Stimulated activated effector memory CD8-positive, alpha-beta T cell treated with anti-CD3 and anti-CD28 coated beads, Interleukin-12 subunit alpha, Interleukin-12 subunit beta, amount 100 ng/mL, for 72 hours (primary cell): ENCODE results near the gene LGR6.
"Not testable (repeated sequence)": the region's sequence is repeated elsewhere in the genome, so short reads cannot be mapped to it uniquely, and the experiment has no call there.

Experiments used
- ATAC-seq: fragments of 150-1000 bp; cut with Tn5 transposase; 2 replicates; pipeline ENCODE4 v1.10.0; 2021
- DNase-seq, 2 donors: peaks; one replicate each; pipeline ENCODE4 v3.0.0; 2021 to 2022; ENCODE audit warnings: low spot score in 2 of 2
- H3K27ac Mint-ChIP-seq: one replicate; pipeline ENCODE4 v1.8.0; 2022; ENCODE audit warnings: mild to moderate bottlenecking, mixed read lengths
- H3K36me3 Mint-ChIP-seq: one replicate; pipeline ENCODE4 v1.8.0; 2022; ENCODE audit warnings: mild to moderate bottlenecking, mixed read lengths
- H3K4me1 Mint-ChIP-seq: one replicate; pipeline ENCODE4 v1.8.0; 2022; ENCODE audit warnings: mixed read lengths
- H3K4me3 Mint-ChIP-seq: one replicate; pipeline ENCODE4 v1.8.0; 2022; ENCODE audit warnings: mild to moderate bottlenecking, mixed read lengths
- H3K9me3 Mint-ChIP-seq: one replicate; pipeline ENCODE4 v1.8.0; 2022; ENCODE audit warnings: mixed read lengths

The LGR6 gene

DNA sequence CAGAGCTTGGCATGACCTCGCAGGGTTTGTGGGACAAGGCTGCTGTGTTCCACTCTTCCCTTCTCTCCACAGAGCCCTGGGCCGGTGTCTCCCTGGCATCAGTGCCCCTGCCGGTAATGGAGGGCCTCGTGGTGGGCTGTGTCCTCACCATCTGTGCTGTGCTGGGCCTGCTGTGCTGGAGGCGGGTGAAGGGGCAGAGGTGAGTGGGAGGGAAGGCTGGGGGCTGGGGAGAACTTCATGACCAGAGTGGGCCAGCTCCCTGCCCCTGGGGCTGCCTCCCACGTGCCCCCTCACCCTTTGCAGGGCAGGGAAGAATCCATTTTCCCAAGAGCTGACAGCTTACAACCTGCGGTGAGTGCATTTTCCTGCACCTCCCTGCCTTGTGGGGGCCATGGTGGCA is 12.0 kb upstream of the LGR6 start:
- Mint-ChIP-seq H3K4me1 (peaks cover 26% of the 10 kb centered on the region), H3K4me3 (no peak overlapping the region), H3K9me3 (no peaks in the 10 kb centered on the region), H3K27ac (no peak overlapping the region), H3K36me3 (no peaks in the 10 kb centered on the region)
- no peak for DNase-seq
- ATAC-seq = no peak

DNA sequence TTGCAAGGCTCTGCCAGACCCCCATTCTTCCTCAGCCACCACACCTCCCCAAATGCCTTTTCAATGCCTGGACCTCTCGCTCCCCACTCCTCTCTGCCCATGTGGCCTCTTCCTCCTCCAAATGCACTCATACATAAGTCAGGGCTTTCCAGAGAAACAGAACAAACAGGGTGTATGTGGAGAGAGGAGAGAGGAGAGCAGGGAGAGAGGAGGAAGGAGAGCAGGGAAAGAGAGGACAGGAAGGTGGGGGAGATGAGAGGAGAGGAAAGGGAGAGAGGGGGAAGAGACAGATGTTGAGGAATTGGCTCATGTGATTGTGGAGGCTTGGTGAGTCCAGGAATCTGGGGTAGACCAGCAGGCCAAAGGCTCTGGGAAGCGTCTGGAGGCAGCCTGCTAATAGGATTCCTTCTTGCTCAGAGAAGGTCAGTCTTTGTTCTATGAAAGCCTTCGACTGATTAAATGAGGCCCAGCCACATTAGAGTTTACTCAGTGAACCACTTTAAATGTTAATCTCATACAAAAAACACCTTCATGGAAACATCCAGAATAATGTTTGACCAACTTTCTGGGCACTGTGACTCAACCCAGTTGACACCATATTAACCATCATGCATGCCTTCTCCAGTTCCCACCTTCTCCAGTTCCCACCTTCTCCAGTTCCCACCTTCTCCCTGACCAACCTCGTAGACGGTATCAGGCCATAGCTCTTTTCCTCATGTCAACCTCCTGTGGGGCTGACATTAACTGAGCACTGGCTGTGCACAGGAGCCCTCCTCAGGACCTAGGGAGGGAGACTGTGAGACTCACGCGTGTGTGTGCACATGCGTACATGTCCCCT is 11.3 kb upstream of the LGR6 start:
- Mint-ChIP-seq H3K27ac (no peak overlapping the region), H3K4me3 (no peak overlapping the region), H3K4me1 (peaks cover 26% of the 10 kb centered on the region), H3K9me3 (no peaks in the 10 kb centered on the region), H3K36me3 (no peaks in the 10 kb centered on the region)
- ATAC-seq (no peak), DNase-seq (no peak)

DNA sequence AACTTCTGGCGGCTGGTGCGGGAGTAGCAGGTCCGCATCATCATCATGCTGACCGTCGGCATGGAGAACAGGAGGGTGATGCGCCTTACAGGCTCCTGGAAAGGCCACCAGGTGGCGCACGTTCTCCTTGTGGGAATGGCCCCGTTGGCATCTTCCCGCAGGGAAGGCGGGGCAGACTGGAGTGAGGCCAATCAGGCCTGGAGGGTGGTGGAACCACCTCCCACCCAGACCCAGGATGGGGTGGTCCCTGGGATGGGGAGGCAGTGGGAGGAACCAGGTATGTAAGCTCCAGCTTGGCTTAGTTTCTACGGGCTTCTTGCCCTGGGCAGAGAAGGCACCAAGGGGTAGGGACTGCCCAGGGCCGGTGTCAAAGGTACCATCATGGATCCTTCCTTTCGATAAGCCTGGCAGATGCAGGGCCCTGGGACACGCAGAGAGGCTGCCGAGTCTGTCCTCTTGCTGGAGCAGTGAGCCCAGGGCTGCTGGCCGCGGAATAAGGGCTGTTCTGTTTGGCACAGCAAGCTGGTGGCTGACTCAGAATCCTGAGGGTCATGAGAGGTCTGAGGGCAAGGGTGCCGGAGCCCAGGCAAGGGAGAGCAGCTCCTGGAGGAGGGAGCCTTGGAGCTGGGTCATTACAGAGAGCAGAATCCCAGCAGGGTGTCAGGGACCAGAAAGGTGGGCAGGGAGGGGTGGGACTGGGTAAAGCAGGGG is 8.7 kb upstream of the LGR6 start:
- Mint-ChIP-seq H3K27ac (no peak overlapping the region), H3K4me1 (peaks cover 26% of the 10 kb centered on the region), H3K36me3 (no peaks in the 10 kb centered on the region), H3K4me3 (peak overlapping the region; percentile 33), H3K9me3 (no peaks in the 10 kb centered on the region)
- peak; percentile 74 for ATAC-seq
- peak; percentile 60 to 86 for DNase-seq

DNA sequence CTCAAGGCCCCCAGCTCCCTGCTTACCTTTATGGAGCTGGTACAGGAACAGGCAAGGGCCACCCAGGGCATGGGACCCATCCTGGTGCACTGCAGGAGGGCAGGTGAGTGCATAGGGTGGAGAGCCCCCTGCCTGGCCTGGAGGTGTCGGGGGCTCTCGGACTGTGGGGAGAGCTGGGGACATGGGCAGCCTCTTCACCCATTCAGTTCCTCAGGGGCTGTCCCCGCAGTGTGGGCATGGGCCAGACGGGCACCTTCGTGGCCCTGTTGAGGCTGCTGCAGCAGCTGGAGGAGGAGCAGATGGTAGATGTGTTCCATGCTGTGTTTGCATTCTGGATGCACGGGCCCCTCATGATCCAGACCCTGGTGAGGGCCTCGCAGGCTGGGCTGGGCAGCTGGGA is 7.3 kb upstream of the LGR6 start:
- Mint-ChIP-seq H3K4me1 (peaks cover 26% of the 10 kb centered on the region), H3K27ac (no peak overlapping the region), H3K9me3 (no peaks in the 10 kb centered on the region), H3K36me3 (no peaks in the 10 kb centered on the region), H3K4me3 (no peak overlapping the region)
- ATAC-seq (no peak), DNase-seq (no peak)

DNA sequence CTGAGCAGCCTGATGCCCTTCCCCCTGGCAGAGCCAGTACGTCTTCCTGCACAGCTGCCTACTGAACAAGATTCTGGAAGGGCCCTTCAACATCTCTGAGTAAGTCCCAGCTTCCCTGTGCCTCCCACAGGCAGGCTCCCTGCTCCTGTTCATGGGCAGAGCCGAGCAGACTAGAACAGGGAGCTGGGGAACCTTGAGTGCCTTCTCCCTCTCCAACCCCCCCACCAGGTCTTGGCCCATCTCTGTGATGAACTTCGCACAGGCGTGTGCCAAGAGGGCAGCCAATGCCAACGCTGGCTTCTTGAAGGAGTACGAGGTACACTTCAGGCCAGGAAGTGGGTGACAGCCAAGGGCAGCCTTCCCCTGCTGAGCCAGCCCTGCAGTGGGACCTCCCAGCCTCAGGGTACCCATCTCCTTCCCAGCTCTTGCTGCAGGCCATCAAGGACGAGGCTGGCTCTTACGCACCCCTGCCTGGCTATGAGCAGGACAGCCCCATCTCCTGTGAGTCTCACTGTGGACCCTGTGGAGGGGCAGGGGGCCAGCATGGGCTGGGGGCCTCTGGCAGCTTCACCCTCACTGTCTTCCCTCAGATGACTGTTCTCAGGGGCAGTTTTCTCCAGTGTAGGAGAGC is 6.4 kb upstream of the LGR6 start:
- no peak for ATAC-seq
- Mint-ChIP-seq H3K36me3 (no peaks in the 10 kb centered on the region), H3K9me3 (no peaks in the 10 kb centered on the region), H3K4me1 (peaks cover 26% of the 10 kb centered on the region), H3K27ac (peak overlapping the region; percentile 85), H3K4me3 (no peak overlapping the region)
- no peak for DNase-seq

DNA sequence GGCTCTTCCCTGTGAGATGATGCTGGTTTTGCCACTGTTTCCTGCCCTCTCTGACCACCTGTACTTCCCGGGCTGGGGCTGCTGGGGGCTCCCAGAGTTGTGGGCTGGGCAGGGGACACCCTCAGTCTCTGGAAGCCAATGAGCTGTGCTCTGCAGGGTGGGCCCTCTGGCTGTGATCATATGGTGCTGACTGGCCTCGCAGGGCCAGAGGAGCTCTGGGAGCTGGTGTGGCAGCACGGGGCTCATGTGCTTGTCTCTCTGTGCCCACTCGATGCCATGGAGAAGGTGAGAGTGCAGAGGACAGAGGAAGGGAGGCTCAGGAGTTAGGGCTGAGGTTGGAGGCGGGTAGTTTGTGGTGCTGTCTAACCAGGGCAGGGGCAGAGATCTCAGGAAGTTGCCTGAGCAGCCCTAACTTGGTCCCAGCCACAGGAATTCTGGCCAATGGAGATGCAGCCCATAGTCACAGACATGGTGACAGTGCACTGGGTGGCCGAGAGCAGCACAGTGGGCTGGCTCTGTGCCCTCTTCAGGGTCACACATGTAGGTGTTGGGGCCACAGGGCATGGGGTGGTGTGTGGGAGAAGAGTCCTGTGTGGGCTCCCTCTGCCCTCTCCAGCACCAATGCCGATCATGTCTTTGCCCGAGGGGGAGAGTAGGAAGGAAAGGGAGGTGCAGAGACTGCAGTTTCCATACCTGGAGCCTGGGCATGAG is 5.7 kb upstream of the LGR6 start:
- no peaks in the 10 kb centered on the region for H3K9me3 Mint-ChIP-seq
- H3K4me1 Mint-ChIP-seq = peaks cover 26% of the 10 kb centered on the region
- DNase-seq = no peak
- H3K4me3 Mint-ChIP-seq = no peak overlapping the region
- H3K36me3 Mint-ChIP-seq = no peaks in the 10 kb centered on the region
- H3K27ac Mint-ChIP-seq = peak overlapping the region; percentile 85
- no peak for ATAC-seq

DNA sequence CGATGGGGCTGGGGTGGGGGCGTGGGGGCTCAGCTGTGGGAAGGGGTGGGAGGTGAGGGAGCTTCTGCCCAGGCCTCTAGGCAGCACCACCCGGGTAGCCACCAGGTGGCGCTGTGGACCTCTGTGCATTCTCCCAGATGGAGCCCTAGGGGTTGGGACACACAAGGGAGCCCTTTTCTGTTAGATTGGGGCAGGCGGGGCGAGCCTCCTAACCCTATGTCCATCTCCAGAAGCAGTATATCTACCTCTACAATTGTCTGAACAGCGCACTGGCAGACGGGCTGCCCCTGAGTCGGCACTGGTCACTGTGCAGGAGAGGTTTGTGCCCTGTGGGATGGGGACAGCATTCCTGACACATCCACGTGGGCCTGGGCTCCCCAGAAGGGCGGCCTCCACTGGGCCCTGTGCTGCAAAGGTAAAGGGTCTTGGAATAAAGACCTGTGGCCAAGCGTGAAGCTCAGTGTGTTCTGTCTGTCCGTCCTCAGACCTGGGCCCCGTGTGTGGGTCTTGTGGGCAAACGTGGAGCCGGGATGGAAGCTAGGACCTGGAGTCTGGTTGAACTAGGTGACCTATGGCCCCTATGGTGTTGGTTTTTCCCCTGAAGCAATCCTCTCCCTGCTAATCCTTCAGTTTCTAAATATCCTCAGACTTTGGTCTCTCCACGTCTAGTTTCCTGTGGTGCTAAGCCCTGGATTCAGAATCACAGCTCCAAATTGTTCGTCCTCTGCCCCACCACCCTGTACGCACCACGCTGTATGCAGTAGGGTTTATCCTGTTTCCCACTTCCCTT is 4.4 kb upstream of the LGR6 start:
- ATAC-seq = peak; percentile 72
- no peak overlapping the region for H3K4me3 Mint-ChIP-seq
- no peaks in the 10 kb centered on the region for H3K36me3 Mint-ChIP-seq
- peak; percentile 83 to 90 for DNase-seq
- H3K27ac Mint-ChIP-seq = no peak overlapping the region
- no peaks in the 10 kb centered on the region for H3K9me3 Mint-ChIP-seq
- peaks cover 24% of the 10 kb centered on the region for H3K4me1 Mint-ChIP-seq

DNA sequence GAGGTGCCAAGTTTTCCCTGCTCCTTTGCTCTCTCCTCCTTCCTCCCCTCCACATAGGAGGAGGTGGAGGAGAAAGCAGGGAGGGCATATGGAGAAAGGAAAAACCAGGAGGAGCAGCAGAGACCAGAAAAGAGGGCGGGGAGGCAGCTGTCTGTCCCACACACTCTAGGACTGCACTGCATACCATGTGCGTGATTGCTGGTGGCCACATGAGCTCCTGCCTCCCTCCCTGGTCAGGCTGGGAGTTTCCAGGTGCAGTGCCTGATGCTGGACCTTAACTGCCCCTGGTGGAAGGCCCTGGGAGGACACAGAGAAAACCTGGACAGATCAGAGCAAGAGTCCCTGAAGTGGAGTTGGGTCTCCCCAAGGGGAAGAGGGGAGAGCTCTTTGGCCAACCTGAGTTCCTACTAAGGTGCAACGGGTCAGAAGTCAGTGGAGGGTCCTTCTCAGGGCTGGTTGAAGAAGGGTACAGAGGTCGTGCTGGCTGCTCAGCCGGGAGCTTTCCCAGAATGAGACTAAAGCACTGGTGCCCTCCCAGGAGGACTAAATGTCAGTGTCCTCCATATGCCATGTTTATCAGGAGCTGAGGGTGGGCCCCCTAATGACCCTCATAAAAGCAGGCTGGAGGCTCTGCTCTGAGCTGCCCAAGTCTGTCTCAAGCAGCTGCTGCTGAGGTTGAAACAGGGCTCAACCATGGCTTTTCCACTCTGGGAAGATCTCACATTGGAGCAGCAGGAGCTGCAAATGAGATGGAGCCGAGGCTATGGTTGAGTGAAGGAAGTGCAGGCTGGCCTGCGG is 3.5 kb upstream of the LGR6 start:
- DNase-seq (no peak), ATAC-seq (no peak)
- Mint-ChIP-seq H3K9me3 (no peaks in the 10 kb centered on the region), H3K4me1 (peaks cover 20% of the 10 kb centered on the region), H3K27ac (no peak overlapping the region), H3K4me3 (no peak overlapping the region), H3K36me3 (no peaks in the 10 kb centered on the region)

DNA sequence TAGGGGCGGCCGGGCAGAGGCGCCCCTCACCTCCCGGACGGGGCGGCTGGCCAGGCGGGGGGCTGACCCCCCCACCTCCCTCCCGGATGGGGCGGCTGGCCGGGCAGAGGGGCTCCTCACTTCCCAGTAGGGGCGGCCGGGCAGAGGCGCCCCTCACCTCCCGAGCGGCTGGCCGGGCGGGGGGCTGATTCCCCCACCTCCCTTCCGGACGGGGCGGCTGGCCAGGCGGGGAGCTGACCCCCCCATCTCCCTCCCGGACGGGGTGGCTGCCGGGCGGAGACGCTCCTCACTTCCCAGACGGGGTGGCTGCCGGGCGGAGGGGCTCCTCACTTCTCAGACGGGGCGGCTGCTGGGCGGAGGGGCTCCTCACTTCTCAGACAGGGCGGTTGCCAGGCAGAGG is 2.2 kb upstream of the LGR6 start:
- H3K4me3 Mint-ChIP-seq, H3K27ac Mint-ChIP-seq, H3K9me3 Mint-ChIP-seq, DNase-seq, ATAC-seq, H3K36me3 Mint-ChIP-seq: not testable (repeated sequence)
- H3K4me1 Mint-ChIP-seq = peaks cover 20% of the 10 kb centered on the region

DNA sequence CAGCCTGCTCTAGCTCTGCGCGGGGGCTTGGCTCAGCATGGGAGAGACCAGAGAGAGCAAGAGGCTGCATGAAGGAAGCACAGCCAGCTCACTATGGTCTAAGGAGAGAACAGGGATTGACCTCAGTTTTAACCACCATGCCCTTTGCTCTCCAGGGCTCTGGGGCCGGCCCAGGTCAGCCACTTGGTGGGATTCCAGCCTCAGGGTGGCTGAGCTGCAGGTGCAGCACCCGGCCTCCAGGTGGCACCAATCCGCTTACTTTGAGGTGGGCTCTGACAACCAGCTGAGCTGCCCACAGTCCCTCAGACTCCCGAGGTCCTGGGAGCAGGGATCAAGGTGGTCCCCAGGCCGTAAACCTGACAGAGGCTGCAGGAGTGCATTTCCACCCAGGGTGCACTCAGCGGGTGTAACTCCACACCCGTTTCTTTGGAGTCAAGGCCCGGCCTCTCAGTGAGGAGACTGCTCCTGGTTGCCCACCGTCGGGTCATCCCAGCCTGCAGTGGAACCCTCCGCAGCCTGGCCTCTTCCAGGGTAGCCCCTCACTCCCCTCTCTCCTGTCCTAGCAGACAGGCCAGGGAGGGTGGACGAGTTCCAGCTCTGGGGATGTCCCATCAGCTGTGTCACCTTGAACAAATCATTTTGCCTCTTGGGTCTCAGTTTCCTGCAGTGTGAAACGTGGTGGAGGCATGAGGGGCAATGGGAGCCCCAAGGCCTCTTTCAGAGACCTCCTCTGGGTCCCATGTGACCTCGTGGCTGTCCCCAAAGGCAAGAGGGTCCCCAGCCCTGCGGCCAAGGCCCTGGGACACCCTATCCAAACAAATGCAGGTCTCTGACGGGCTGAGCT is 607 bp upstream of the LGR6 start:
- H3K27ac Mint-ChIP-seq = no peak overlapping the region
- peak overlapping the region; percentile 61 for H3K4me3 Mint-ChIP-seq
- no peaks in the 10 kb centered on the region for H3K9me3 Mint-ChIP-seq
- ATAC-seq = peak; percentile 51
- H3K4me1 Mint-ChIP-seq = peaks cover 29% of the 10 kb centered on the region
- DNase-seq = peak; percentile 61 to 84
- no peaks in the 10 kb centered on the region for H3K36me3 Mint-ChIP-seq

DNA sequence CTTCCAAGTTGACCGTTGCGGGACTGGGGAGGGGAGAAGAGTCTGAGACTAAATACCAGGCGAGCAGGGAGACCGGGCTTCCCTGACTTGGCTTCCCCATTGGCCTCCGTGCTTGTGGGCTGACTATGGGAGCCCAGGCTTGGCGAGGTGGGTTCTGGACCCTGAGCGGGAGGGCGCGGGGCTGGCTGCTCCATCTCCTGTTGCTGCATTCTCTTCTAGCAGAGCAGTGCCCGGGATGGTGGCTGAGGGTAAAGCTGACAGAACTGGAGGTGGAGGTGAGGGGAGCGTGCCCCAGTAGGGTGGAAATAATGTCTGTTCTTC is 689 bp downstream of the LGR6 start:
- Mint-ChIP-seq H3K27ac (peak overlapping the region; percentile 48), H3K36me3 (no peaks in the 10 kb centered on the region), H3K4me3 (peak overlapping the region; percentile 61), H3K9me3 (no peaks in the 10 kb centered on the region), H3K4me1 (peaks cover 39% of the 10 kb centered on the region)
- no peak for ATAC-seq
- DNase-seq = no peak

DNA sequence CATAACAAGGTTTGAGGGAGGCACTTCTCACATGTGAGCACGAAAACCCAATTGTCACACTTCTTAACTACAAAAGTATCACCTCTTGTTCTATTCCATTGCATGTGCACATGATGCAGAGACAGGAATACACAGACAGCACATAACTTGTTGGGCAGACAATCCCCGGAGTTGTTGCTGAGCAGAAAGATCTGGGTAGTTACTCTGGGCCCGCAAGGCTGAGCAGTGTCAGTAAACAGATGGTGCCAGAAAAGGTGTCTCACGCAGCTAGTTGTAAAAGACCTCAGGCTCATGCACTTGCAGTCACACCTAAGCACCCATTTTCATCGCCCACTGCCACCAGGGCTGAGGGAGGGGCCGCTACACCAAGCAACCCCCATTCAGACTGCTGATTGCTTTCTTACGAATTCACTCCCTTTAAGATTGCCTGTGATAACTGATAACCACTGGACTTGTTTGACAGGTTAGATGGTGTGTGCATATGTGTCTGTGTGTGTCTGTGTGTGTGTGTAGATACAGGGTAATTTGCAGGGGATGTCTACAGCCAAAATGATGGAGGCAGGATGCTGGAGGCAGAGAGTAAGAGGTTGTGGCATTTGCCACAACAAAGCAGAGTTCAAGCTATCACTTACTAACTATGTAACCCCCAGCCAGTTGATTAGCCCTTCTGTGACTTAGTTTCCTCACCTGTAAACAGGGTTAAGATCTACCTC is 4.2 kb downstream of the LGR6 start:
- peak; percentile 50 for ATAC-seq
- H3K4me1 Mint-ChIP-seq = peaks cover 74% of the 10 kb centered on the region
- H3K4me3 Mint-ChIP-seq = no peak overlapping the region
- H3K27ac Mint-ChIP-seq = peak overlapping the region; percentile 48
- no peaks in the 10 kb centered on the region for H3K9me3 Mint-ChIP-seq
- DNase-seq = no peak
- H3K36me3 Mint-ChIP-seq = no peaks in the 10 kb centered on the region

DNA sequence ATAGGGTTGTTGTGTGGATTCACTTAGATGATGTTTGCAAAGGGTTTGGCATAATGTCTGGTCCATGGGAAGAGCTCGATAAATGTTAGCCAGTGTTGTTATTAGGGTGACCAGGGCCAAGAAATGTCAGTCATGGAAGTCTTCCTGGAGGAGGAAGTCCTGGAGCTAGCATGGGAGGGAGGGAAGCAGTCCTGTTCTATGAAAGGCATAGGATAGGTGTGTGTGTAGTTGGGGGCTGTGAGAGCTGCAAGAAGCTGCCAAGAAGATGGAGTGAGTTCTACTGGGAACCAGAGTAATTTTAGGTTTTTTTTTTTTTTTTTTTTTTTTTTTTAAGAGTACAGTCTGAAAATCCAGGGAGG is 4.7 kb downstream of the LGR6 start:
- peak overlapping the region; percentile 48 for H3K27ac Mint-ChIP-seq
- ATAC-seq (no peak), DNase-seq (no peak)
- H3K36me3 Mint-ChIP-seq = no peaks in the 10 kb centered on the region
- peak overlapping the region; percentile 6 for H3K4me3 Mint-ChIP-seq
- H3K4me1 Mint-ChIP-seq = peaks cover 76% of the 10 kb centered on the region
- H3K9me3 Mint-ChIP-seq = no peaks in the 10 kb centered on the region
